Activated naive CD4-positive, alpha-beta T cell treated with anti-CD3 and anti-CD28 coated beads for 36 hours (primary cell): ENCODE results near the gene SNX8. TPM values are rescaled to one million over a fixed set of nuclear protein-coding genes. Genes with fewer than 3 reads are reported as not detected.
A peak's percentile ranks its signal among the peaks of the same experiment; 100 is the strongest.

ENCODE experiments used
- CTCF ChIA-PET: fragments of 350-600 bp; sonication (Branson Sonifier 250); formaldehyde crosslinking; loops from one replicate; lab custom pipeline; 2021; ENCODE audit warnings: antibody characterized with exemption; lab: Charles Lee
- DNase-seq: peaks from one replicate; pipeline ENCODE4 v3.0.0-alpha.2; 2020
- H3K27ac Mint-ChIP-seq: one replicate; pipeline ENCODE4 v1.8.0; 2021; ENCODE audit warnings: mild to moderate bottlenecking, mixed read lengths
- H3K27me3 Mint-ChIP-seq: one replicate; pipeline ENCODE4 v1.8.0; 2021; ENCODE audit warnings: low read depth, mixed read lengths
- H3K36me3 Mint-ChIP-seq: one replicate; pipeline ENCODE4 v1.8.0; 2021; ENCODE audit warnings: low read depth, mixed read lengths
- H3K4me1 Mint-ChIP-seq: one replicate; pipeline ENCODE4 v1.8.0; 2021; ENCODE audit warnings: low read depth, mixed read lengths
- H3K4me3 Mint-ChIP-seq: one replicate; pipeline ENCODE4 v1.8.0; 2021; ENCODE audit warnings: mild to moderate bottlenecking, moderate library complexity, mixed read lengths
- H3K9me3 Mint-ChIP-seq: one replicate; pipeline ENCODE4 v1.8.0; 2021; ENCODE audit warnings: mixed read lengths
- intact Hi-C: fragments of 100-400 bp; cut with micrococcal nuclease; formaldehyde crosslinking; loops from one replicate; pipeline ENCODE4 v1.15.1; 2023
- total RNA-seq, 2 experiments: library from RNA; stranded (reverse); gene quantifications; one replicate each; pipeline ENCODE4 v1.2.3, GENCODE V29; 2021

The SNX8 gene, protein sequence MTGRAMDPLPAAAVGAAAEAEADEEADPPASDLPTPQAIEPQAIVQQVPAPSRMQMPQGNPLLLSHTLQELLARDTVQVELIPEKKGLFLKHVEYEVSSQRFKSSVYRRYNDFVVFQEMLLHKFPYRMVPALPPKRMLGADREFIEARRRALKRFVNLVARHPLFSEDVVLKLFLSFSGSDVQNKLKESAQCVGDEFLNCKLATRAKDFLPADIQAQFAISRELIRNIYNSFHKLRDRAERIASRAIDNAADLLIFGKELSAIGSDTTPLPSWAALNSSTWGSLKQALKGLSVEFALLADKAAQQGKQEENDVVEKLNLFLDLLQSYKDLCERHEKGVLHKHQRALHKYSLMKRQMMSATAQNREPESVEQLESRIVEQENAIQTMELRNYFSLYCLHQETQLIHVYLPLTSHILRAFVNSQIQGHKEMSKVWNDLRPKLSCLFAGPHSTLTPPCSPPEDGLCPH
- total RNA-seq, result 10 to 100 TPM; 28.7 to 29.6 TPM

DNA sequence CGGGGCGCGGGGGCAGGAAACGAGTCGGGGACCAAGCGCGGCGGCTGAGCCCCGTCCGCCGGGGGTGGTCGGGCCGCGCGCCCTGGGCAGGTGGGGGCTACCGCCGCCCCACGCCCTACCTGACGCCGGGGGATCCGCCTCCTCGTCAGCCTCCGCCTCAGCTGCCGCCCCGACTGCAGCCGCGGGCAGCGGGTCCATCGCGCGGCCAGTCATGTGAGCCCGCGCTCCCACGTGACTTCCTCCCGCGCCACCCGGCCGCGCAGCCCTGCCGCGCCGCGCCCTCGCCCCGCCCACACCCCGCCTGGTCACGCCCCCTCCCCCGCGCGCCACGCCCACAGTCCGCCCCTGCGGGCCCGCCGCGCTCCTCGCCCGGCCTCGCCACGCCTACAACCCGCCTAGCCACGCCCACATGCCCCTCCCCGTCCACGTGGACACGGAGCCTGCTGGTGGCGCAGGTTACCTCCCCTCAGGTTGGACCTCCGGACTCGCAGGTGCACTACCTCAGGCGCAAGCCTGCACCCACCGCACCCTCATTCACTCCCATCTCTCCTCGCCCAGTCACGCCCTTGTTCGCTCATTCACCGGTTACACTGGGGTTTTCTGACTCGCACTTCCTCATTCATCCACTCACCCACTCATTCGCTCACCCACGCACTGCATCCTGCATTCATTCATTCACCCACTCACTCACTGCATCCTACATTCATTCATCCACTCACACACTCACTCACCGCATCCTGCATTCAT is at the start of gene SNX8:
Gene SNX8, minus strand, starts transcription at position 233 of the 747 bp plus-strand sequence. Its CDS starts 20 bp downstream, at position 213.
- H3K4me3 Mint-ChIP-seq, result peak within 1 kb of the TSS; percentile 88
- intact Hi-C loops, result loop anchor here (1.0 to 5.0 kb wide), 4 partner anchors 40 to 243 kb away; partner anchors contain the start of genes BRAT1, CHST12, EIF3B and IQCE
- H3K27ac Mint-ChIP-seq, result no peak within 1 kb of the TSS

DNA sequence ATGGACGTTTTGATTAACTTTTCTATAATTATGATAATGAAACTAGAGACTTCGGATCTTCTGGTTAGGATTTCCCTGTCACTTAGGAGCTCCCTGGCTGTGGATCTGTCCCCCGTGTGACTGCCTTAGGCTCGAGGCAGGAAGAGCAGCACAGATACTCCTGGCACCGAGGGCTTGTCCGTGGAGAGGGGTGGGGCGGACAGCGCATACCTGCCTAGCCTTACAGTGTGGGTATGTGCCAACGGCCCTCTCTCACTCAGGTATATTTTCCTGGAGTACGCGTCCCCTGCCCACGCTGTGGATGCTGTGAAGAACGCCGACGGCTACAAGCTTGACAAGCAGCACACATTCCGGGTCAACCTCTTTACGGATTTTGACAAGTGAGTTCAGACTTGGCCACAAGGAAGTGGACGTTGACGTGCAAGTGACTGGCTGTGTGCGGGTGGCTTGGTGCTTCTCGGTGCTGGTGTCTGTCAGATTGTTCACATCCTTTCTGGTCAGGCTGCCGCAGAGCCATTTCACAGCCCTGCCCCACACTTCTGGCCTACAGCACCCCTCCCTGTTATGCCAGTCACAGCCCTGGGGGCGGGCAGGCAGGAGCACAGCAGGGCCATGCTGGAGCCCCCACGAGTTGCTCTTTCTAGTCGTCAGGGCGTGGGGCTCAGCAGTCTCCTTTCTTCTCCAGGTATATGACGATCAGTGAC is 48.3 kb upstream of the SNX8 start:
- H3K4me1 Mint-ChIP-seq, result peaks cover 26% of the 10 kb centered on the region
- H3K4me3 Mint-ChIP-seq, result no peak overlapping the region
- H3K9me3 Mint-ChIP-seq, result no peaks in the 10 kb centered on the region
- H3K27ac Mint-ChIP-seq, result no peak overlapping the region
- CTCF ChIA-PET, result no interaction called here
- intact Hi-C loops, result no loop called here
- DNase-seq, result no peak
- no peaks in the 10 kb centered on the region for H3K27me3 Mint-ChIP-seq
- H3K36me3 Mint-ChIP-seq, result peaks cover 47% of the 10 kb centered on the region

More for the DNA sequence above, at the start of gene SNX8:
- CTCF ChIA-PET, result no interaction called here
- Mint-ChIP-seq H3K4me1 (peaks cover 13% of the 10 kb centered on the region), H3K9me3 (no peaks in the 10 kb centered on the region), H3K27me3 (no peaks in the 10 kb centered on the region), H3K36me3 (no peaks in the 10 kb centered on the region)
- peak; percentile 95 for DNase-seq

DNA sequence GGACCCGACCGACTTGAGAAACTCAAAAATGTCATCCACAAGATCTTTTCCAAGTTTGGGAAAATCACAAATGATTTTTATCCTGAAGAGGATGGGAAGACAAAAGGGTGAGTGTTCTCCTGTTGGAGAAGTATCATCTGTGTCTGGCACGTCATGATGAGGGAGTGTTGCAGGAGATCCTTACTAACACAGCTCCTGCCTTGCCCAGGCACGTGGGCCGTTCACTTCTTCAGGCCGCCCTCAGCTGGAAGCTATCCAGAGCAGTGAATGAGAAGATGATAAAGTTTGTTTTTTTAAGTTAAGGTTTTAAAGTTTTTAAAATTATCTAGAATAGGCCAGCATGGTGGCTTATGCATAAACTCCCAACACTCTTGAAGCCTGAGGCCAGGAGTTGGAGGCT is 46.6 kb upstream of the SNX8 start:
- no peaks in the 10 kb centered on the region for H3K27me3 Mint-ChIP-seq
- peaks cover 47% of the 10 kb centered on the region for H3K36me3 Mint-ChIP-seq
- no peaks in the 10 kb centered on the region for H3K9me3 Mint-ChIP-seq
- no peak overlapping the region for H3K4me3 Mint-ChIP-seq
- no peak overlapping the region for H3K27ac Mint-ChIP-seq
- intact Hi-C loops, result no loop called here
- DNase-seq, result no peak
- H3K4me1 Mint-ChIP-seq, result peaks cover 38% of the 10 kb centered on the region
- CTCF ChIA-PET, result no interaction called here

DNA sequence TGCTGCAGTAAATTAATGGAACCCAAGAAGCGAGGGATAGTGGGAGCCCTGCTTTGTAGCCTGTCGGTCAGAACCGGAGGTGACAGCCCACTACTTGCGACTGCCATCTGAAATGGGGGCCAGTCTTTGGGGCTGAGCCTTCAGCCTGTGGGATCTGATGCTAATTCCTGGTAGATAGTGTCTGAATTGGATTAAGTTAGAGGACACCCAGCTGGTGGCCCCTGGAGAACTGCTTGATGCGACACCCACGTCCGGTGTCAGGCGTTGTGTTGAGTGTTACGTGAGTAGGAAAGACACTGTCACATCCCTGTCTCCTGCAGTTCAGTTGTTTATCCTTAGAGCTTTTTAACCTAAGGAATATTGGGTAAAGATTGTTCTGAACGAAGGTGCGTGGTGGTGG is 45.4 kb upstream of the SNX8 start:
- CTCF ChIA-PET, result no interaction called here
- Mint-ChIP-seq H3K4me1 (peaks cover 39% of the 10 kb centered on the region), H3K9me3 (no peaks in the 10 kb centered on the region)

DNA sequence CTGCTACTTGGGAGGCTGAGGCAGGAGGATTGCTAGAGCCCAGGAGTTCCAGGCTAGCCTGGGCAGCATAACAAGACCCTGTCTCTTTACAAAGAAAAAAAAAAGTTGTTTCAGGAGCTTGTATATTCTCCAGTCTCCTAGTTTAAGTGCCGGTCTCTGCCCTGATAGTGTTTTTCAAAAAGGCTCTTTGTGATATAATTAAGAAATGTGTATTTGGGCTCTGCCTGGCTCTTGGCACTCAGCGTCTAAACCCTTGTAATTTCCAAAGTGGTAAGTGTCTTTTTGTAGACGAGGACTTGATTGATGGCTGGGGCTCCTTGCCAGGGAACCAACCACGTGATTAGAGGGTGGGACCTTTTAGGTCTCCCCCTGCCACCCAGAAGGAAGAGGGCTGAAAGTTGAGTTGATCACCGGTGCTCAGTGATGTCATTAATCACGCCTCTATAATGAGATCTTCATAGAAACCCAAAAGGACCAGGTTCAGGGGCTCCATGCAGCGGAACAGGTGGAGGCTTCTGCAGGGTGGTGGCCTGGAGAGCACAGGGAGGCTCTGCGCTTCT is 44.8 kb upstream of the SNX8 start:
- Mint-ChIP-seq H3K36me3 (peaks cover 39% of the 10 kb centered on the region), H3K9me3 (no peaks in the 10 kb centered on the region), H3K4me1 (peaks cover 39% of the 10 kb centered on the region), H3K27ac (no peak overlapping the region), H3K4me3 (no peak overlapping the region), H3K27me3 (no peaks in the 10 kb centered on the region)
- no peak for DNase-seq
- CTCF ChIA-PET, result interaction anchor here (0.8 kb wide), 1 partner anchor 110 kb away, joined by 3 read pairs; no protein-coding TSS in a partner anchor
- intact Hi-C loops, result no loop called here

More for the DNA sequence above, 45.4 kb upstream of the SNX8 start:
- Mint-ChIP-seq H3K27me3 (no peaks in the 10 kb centered on the region), H3K36me3 (peaks cover 44% of the 10 kb centered on the region), H3K27ac (no peak overlapping the region), H3K4me3 (no peak overlapping the region)
- intact Hi-C loops, result no loop called here
- no peak for DNase-seq

DNA sequence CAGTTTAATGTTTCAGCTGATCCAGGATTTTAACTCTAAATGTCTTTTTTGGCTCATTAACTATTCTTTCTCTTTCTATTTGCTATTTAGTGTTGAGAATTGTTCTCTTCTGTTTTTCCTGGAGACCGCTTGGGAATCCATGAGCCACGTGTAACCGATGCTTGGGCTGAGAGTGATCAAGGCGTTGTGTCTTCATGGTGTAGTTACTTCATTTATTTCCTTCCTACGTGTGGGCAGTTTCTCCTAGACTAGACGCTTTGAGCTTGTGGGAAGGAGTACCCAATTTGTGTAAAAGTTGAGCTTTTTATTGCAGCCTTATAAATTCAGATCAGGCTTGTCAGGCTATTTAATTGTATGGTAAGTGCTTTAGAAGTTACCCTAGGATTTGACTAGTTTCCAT is 43.3 kb upstream of the SNX8 start:
- H3K4me1 Mint-ChIP-seq, result peaks cover 46% of the 10 kb centered on the region
- intact Hi-C loops, result no loop called here
- no peaks in the 10 kb centered on the region for H3K27me3 Mint-ChIP-seq
- H3K27ac Mint-ChIP-seq, result no peak overlapping the region
- DNase-seq, result no peak
- H3K4me3 Mint-ChIP-seq, result peak overlapping the region; percentile 5
- CTCF ChIA-PET, result interaction anchor here (1.2 to 1.8 kb wide), 2 partner anchors 10 to 27 kb away, joined by 4 read pairs; no protein-coding TSS in a partner anchor
- peaks cover 31% of the 10 kb centered on the region for H3K36me3 Mint-ChIP-seq
- H3K9me3 Mint-ChIP-seq, result no peaks in the 10 kb centered on the region

DNA sequence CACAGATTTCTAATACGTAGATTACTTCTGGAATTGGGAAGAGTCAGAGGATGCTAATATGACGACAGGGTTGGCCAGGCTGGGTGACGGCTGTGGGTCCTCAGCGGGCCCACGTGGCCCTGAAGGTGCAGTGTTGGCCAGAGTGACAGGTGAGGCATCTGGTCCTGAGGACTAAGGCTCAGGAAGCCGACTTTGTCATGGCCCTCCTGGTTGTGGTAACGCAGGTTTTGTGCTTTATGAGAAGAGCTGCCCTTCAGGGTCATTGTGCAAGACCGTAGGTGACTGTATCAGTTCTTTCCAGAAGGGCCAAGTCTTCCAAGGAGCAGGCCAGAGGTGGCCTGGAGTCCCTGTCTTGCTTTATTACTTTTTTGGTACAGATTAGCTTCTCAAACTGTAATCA is 42.9 kb upstream of the SNX8 start:
- Mint-ChIP-seq H3K4me1 (peaks cover 46% of the 10 kb centered on the region), H3K27me3 (no peaks in the 10 kb centered on the region), H3K36me3 (peaks cover 28% of the 10 kb centered on the region), H3K27ac (peak overlapping the region; percentile 9), H3K4me3 (peak overlapping the region; percentile 12), H3K9me3 (no peaks in the 10 kb centered on the region)
- no peak for DNase-seq
- intact Hi-C loops, result no loop called here
- CTCF ChIA-PET, result interaction anchor here (1.2 to 1.8 kb wide), 2 partner anchors 9 to 27 kb away, joined by 4 read pairs; no protein-coding TSS in a partner anchor

DNA sequence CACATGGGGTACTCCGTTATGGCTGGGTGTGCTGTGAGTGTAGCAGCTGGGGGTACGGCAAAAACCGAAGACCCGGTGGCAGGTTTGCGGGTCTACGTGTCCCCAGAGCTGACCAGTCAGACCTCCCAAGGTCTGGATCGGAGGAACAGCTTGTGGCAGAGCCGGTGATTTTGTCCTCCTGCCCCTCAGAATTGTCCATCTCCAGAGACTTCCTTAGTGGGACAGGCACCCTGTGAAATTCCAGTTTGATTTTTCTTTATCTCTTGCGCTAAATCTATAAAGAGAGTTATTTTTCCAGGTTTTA is 41.4 kb upstream of the SNX8 start:
- DNase-seq, result no peak
- peak overlapping the region; percentile 65 for H3K27ac Mint-ChIP-seq
- intact Hi-C loops, result loop anchor here (2.0 kb wide), 1 partner anchor 785 kb away; the partner anchor contains the start of gene PSMG3
- CTCF ChIA-PET, result interaction anchor here (0.6 to 0.7 kb wide), 3 partner anchors 8 to 113 kb away, joined by 3 to 4 read pairs (median 3); no protein-coding TSS in a partner anchor
- H3K4me3 Mint-ChIP-seq, result peak overlapping the region; percentile 78
- H3K36me3 Mint-ChIP-seq, result peaks cover 25% of the 10 kb centered on the region
- H3K9me3 Mint-ChIP-seq, result no peaks in the 10 kb centered on the region
- no peaks in the 10 kb centered on the region for H3K27me3 Mint-ChIP-seq
- H3K4me1 Mint-ChIP-seq, result peaks cover 46% of the 10 kb centered on the region

DNA sequence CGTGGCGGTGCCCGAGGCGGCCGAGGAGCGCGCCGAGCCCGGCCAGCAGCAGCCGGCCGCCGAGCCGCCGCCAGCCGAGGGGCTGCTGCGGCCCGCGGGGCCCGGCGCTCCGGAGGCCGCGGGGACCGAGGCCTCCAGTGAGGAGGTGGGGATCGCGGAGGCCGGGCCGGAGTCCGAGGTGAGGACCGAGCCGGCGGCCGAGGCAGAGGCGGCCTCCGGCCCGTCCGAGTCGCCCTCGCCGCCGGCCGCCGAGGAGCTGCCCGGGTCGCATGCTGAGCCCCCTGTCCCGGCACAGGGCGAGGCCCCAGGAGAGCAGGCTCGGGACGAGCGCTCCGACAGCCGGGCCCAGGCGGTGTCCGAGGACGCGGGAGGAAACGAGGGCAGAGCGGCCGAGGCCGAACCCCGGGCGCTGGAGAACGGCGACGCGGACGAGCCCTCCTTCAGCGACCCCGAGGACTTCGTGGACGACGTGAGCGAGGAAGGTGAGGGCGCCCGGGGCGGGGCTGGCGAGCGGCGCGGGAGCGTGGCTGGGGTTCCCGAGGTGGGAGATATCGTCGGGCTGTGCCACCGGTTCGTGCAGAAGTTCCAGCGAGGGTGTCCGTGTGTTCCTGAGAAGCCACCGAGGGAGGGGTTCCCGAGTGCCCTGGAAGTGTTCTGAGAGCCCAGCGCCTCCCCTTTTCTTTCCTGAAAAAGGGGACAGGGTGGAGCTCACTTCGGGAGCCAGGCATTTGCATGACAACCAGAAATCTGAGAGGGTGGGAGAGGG is 40.9 kb upstream of the SNX8 start:
- Mint-ChIP-seq H3K27ac (peak overlapping the region; percentile 65), H3K27me3 (no peaks in the 10 kb centered on the region), H3K4me1 (peaks cover 41% of the 10 kb centered on the region), H3K9me3 (no peaks in the 10 kb centered on the region), H3K4me3 (peak overlapping the region; percentile 87), H3K36me3 (peaks cover 20% of the 10 kb centered on the region)
- peak; percentile 13 for DNase-seq
- intact Hi-C loops, result loop anchor here (1.0 to 5.0 kb wide), 7 partner anchors 41 to 784 kb away; partner anchors contain the start of genes CHST12, PSMG3, SNX8 and TTYH3
- CTCF ChIA-PET, result interaction anchor here (0.7 kb wide), 2 partner anchors 9 to 10 kb away, joined by 3 read pairs; no protein-coding TSS in a partner anchor

DNA sequence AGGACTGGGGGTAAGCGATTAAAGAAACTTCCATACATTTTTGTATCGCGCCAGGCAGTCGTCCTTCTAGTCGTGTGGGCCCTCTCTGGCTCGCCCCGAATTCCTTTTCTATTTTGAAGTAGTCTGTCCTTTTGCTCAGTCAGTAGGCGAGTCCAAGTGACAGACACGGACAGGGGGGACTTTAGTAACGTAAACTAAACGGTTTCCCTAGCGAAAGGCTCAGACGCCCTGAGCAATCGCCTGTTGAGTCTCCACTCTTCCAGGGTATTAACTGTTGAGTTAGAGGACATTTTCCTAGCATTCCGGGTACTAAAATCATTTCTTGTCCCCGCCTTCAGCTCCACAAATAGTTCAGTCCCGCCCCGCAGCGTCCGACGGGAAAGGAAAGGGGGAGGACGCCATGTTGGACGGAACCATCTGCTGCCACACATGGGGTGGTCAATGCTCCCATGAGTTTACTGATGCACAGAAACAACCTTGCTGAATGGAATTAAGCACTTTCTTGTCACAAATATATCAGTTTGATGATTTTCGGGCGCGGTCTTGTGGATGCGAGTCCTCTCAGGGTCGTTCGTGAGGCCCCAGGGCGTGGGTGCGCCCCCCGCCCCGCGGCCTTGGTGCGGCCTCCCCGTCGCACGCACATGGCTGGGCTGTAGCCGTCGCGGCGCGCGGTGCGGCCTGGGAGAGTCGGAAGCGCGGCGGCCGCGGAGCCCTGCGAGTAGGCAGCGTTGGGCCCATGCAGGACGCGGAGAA is 40.1 kb upstream of the SNX8 start, which contains the start of gene EIF3B:
Gene EIF3B, plus strand, starts transcription at position 642 of the 753 bp plus-strand sequence. Its CDS starts 95 bp downstream, at position 737.
- Mint-ChIP-seq H3K27me3 (no peaks in the 10 kb centered on the region), H3K9me3 (no peaks in the 10 kb centered on the region), H3K4me1 (peaks cover 33% of the 10 kb centered on the region), H3K4me3 (peak within 1 kb of the TSS; percentile 87), H3K36me3 (peaks cover 20% of the 10 kb centered on the region), H3K27ac (peak within 1 kb of the TSS; percentile 99)
- intact Hi-C loops, result loop anchor here (1.0 to 5.0 kb wide), 7 partner anchors 40 to 784 kb away; partner anchors contain the start of genes CHST12, PSMG3, SNX8 and TTYH3
- CTCF ChIA-PET, result interaction anchor here (1.7 kb wide), 1 partner anchor 77 kb away, joined by 3 read pairs; no protein-coding TSS in a partner anchor
- peak; percentile 94 for DNase-seq
